OCI-LY3 (cell line): ENCODE measurements around the gene MIER2.

ENCODE experiments used
- H2AFZ ChIP-seq: fragments of 200-600, 300-600 bp; shearing (Covaris generic); 2 replicates; pipeline ENCODE4 v1.6.0; 2014; ENCODE audit warnings: antibody characterized with exemption, low read depth, low read length
- H3K27ac ChIP-seq: fragments of 200-600, 300-600 bp; sonication (generic); 2 replicates; pipeline ENCODE4 v1.5.1; 2014; ENCODE audit warnings: mild to moderate bottlenecking, low read length, moderate library complexity, mixed read lengths
- H3K27me3 ChIP-seq: fragments of 200-600, 300-600 bp; sonication (generic); 2 replicates; pipeline ENCODE4 v1.6.1; 2014; ENCODE audit warnings: low read depth, low read length, mixed read lengths
- H3K36me3 ChIP-seq: fragments of 200-600, 300-600 bp; sonication (generic); replicated peaks from 2 replicates; pipeline ENCODE3; 2014; ENCODE audit warnings: low read depth, low read length, mixed read lengths
- H3K4me1 ChIP-seq: fragments of 300-600, 200-600 bp; sonication (generic); 2 replicates; pipeline ENCODE4 v1.6.1; 2014; ENCODE audit warnings: low read length, mixed read lengths
- H3K4me2 ChIP-seq: fragments of 200-600, 300-600 bp; sonication (generic); 2 replicates; pipeline ENCODE4 v1.6.1; 2014; ENCODE audit warnings: low read length, mixed read lengths
- H3K4me3 ChIP-seq: fragments of 300-600, 200-600 bp; sonication (generic); 2 replicates; pipeline ENCODE4 v1.5.1; 2014; ENCODE audit warnings: antibody characterized with exemption, mild to moderate bottlenecking, low read length, moderate library complexity
- H3K79me2 ChIP-seq: fragments of 300-600, 200-600 bp; shearing (Covaris generic); 2 replicates; pipeline ENCODE4 v1.6.1; 2014; ENCODE audit warnings: mild to moderate bottlenecking, low read length, mixed read lengths
- H3K9ac ChIP-seq: fragments of 300-600, 200-600 bp; shearing (Covaris generic); 2 replicates; pipeline ENCODE4 v1.6.0; 2014; ENCODE audit warnings: mild to moderate bottlenecking, low read length, moderate library complexity
- H3K9me3 ChIP-seq: fragments of 200-600, 300-600 bp; shearing (Covaris generic); 2 replicates; pipeline ENCODE4 v1.6.1; 2014; ENCODE audit warnings: low read length, mixed read lengths; ENCODE audit not compliant: insufficient read depth
- H4K20me1 ChIP-seq: fragments of 200-600, 300-600 bp; sonication (generic); 2 replicates; pipeline ENCODE4 v1.6.1; 2016; ENCODE audit warnings: low read length, mixed read lengths; ENCODE audit not compliant: insufficient read depth
- EZH2phosphoT487 ChIP-seq: fragments of 200-600 bp; shearing (Covaris generic); IDR thresholded peaks from 2 replicates; pipeline ENCODE4 v1.6.1; 2018; ENCODE audit warnings: antibody characterized with exemption, mixed run types, low read depth
- TF ChIP-seq, protein P1 (sequence below): fragments of 200-600, 300-600 bp; sonication (generic); IDR thresholded peaks from 2 replicates; pipeline ENCODE4 v1.5.1; 2014; ENCODE audit warnings: antibody characterized with exemption, low read length, low read depth

MIER2 gene

DNA sequence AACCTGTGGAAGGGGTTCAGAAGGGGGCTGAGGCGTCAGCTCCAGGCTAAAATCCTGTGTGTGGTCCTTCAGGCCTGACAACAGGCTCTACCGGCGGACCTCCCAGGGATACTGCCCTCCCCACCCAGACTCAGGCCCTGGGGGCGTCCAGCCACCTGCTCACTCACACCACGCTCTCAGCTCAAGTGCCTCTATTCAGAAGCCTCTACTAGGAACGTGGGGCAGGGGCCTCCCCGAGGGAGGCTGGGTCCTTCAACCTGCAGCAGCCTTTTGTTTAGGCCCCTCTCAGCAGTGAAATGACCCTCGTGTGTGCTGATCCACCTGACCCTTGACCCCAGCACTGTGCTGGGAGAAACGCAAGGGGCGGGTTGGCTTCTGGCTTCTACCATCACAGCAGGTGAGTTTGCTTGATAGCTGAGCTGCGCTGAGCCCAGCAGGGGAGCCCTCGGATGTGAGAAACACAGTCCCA, 64.0 kb downstream of the MIER2 start:
- no peak overlapping the region for H3K27ac ChIP-seq
- H3K4me1 ChIP-seq = no peaks in the 10 kb centered on the region
- H2AFZ ChIP-seq = no peak overlapping the region
- 0 out of 2 replicates have a peak, but pooled peaks cover 3% of the 10 kb centered on the region for H3K27me3 ChIP-seq
- no peaks in the 10 kb centered on the region for H3K36me3 ChIP-seq
- H3K9me3 ChIP-seq = no peaks in the 10 kb centered on the region
- H3K4me2 ChIP-seq = no peak overlapping the region
- no peak overlapping the region for H3K9ac ChIP-seq
- no peaks in the 10 kb centered on the region for H3K79me2 ChIP-seq
- TF ChIP-seq EZH2phosphoT487 = no peak
- TF ChIP-seq, protein P1, sequence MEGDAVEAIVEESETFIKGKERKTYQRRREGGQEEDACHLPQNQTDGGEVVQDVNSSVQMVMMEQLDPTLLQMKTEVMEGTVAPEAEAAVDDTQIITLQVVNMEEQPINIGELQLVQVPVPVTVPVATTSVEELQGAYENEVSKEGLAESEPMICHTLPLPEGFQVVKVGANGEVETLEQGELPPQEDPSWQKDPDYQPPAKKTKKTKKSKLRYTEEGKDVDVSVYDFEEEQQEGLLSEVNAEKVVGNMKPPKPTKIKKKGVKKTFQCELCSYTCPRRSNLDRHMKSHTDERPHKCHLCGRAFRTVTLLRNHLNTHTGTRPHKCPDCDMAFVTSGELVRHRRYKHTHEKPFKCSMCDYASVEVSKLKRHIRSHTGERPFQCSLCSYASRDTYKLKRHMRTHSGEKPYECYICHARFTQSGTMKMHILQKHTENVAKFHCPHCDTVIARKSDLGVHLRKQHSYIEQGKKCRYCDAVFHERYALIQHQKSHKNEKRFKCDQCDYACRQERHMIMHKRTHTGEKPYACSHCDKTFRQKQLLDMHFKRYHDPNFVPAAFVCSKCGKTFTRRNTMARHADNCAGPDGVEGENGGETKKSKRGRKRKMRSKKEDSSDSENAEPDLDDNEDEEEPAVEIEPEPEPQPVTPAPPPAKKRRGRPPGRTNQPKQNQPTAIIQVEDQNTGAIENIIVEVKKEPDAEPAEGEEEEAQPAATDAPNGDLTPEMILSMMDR = no peak
- no peaks in the 10 kb centered on the region for H4K20me1 ChIP-seq
- H3K4me3 ChIP-seq = no peak overlapping the region

DNA sequence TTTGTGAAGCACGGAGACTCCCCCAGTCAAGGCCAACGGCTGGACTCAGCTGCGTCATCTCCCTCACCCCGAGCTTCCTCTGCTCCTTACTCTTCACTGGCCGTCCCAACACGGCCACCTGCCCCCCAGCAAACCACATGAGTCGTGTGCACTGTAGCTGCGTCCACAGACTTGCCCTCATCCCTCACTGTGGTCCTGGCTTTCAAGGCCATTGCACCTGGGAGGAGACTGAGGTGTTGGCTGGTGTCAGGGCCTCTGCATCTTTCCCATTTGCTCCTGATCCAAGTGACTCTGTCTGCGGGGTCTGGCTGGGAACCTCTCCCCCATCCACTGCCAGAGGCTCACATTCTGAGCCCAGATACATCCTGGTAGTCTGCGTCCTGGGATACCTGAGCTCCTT, 64.9 kb downstream of the MIER2 start:
- no peaks in the 10 kb centered on the region for H3K36me3 ChIP-seq
- no peak overlapping the region for H3K27ac ChIP-seq
- TF ChIP-seq, protein P1 = no peak
- no peak for TF ChIP-seq EZH2phosphoT487
- no peaks in the 10 kb centered on the region for H3K9me3 ChIP-seq
- no peak overlapping the region for H3K9ac ChIP-seq
- H3K4me3 ChIP-seq = no peak overlapping the region
- H4K20me1 ChIP-seq = no peaks in the 10 kb centered on the region
- no peaks in the 10 kb centered on the region for H3K4me1 ChIP-seq
- H3K4me2 ChIP-seq = no peak overlapping the region
- no peak overlapping the region for H2AFZ ChIP-seq
- H3K79me2 ChIP-seq = no peaks in the 10 kb centered on the region
- H3K27me3 ChIP-seq = 0 out of 2 replicates have a peak, but pooled peaks cover 3% of the 10 kb centered on the region

DNA sequence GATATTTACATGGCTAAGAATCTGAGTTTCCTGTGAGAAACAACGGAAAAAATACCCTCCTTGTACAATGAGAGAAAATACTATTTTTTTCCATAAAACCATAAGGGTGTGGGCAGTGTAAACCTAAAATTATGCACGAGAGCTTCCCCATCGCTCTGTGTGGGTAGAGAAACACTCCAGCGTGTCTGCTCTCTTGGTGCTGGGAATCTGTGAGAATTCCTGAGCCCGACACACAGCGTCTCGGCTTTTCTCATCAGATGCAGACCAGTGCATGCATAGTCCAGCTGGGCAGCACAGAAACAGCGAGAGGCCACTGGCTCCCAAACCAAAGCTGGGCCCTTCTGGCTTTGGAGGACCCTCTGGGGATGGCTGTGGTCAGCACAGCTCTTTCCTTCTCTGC, 65.4 kb downstream of the MIER2 start:
- H4K20me1 ChIP-seq = no peaks in the 10 kb centered on the region
- H3K27me3 ChIP-seq = 0 out of 2 replicates have a peak, but pooled peaks cover 3% of the 10 kb centered on the region
- H3K9ac ChIP-seq = no peak overlapping the region
- no peak overlapping the region for H3K4me2 ChIP-seq
- TF ChIP-seq EZH2phosphoT487 = no peak
- no peak overlapping the region for H3K4me3 ChIP-seq
- H3K79me2 ChIP-seq = no peaks in the 10 kb centered on the region
- H3K27ac ChIP-seq = no peak overlapping the region
- H2AFZ ChIP-seq = no peak overlapping the region
- H3K9me3 ChIP-seq = no peaks in the 10 kb centered on the region
- no peaks in the 10 kb centered on the region for H3K36me3 ChIP-seq
- H3K4me1 ChIP-seq = no peaks in the 10 kb centered on the region

DNA sequence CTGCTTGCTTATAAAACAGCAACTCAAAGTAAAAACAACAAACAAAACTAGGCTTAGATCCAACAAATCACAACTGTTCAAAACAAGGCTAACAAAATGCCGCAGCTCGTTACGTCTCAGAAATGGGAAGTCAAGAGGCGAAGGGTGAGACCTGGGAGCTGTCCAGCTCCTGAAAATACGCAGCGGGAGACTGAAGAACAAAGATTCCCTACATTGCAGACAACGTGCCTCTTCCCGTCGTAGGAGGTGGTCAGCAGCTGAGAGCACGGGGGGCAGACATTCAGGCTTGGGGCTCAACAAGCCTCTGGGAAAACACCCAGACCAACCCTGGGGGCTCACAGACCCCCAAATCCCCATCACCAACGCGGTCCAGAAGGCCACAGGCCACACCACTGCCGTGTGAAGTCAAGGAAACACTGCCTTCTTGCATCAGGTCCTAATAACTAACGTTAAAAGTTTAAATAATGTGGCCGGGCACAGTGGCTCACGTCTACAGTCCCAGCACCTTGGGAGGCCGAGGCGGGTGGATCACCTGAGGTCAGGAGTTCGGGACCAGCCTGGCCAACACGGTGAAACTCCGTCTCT, 66.9 kb downstream of the MIER2 start:
- no peaks in the 10 kb centered on the region for H3K4me1 ChIP-seq
- TF ChIP-seq EZH2phosphoT487 = no peak
- TF ChIP-seq, protein P1 = no peak
- H3K4me2 ChIP-seq = no peak overlapping the region
- no peak overlapping the region for H3K27ac ChIP-seq
- no peak overlapping the region for H3K4me3 ChIP-seq
- no peak overlapping the region for H2AFZ ChIP-seq
- peaks cover 3% of the 10 kb centered on the region; the same call in 1 of the 2 replicates for H3K27me3 ChIP-seq
- H3K9ac ChIP-seq = no peak overlapping the region
- H3K9me3 ChIP-seq = no peaks in the 10 kb centered on the region
- H3K36me3 ChIP-seq = no peaks in the 10 kb centered on the region
- H4K20me1 ChIP-seq = no peaks in the 10 kb centered on the region
- H3K79me2 ChIP-seq = no peaks in the 10 kb centered on the region
